ENCODE results near the gene LRRC3.

LRRC3 gene

GRCh38 chr21:44506279-44507255 lies 51.3 kb downstream of the LRRC3 start:
- no peak for DNase-seq (ENCODE audit: low read depth)
- no peak for TF ChIP-seq CTCF (IDR thresholded peaks at IDR 0.05; ENCODE audit: control insufficient read depth, extremely low read depth, insufficient read depth)
- H3K4me3 ChIP-seq (ENCODE audit: low read depth, low read length): no peak overlapping the region

GRCh38 chr21:44507673-44508425 lies 52.5 kb downstream of the LRRC3 start:
- no peak overlapping the region for H3K4me3 ChIP-seq (ENCODE audit: low read depth, low read length)
- no peak for DNase-seq (ENCODE audit: low read depth)
- TF ChIP-seq CTCF (IDR thresholded peaks at IDR 0.05; ENCODE audit: control insufficient read depth, extremely low read depth, insufficient read depth): no peak

- no peak for DNase-seq (ENCODE audit: low read depth)
- TF ChIP-seq CTCF (IDR thresholded peaks at IDR 0.05; ENCODE audit: control insufficient read depth, extremely low read depth, insufficient read depth): no peak
Observed at GRCh38 chr21:44508426-44508710, 53.1 kb downstream of the LRRC3 start.

GRCh38 chr21:44508711-44509445 lies 53.6 kb downstream of the LRRC3 start:
- no peak for TF ChIP-seq CTCF (IDR thresholded peaks at IDR 0.05; ENCODE audit: control insufficient read depth, extremely low read depth, insufficient read depth)
- H3K4me3 ChIP-seq (ENCODE audit: low read depth, low read length): no peak overlapping the region
- DNase-seq (ENCODE audit: low read depth): no peak

More at GRCh38 chr21:44508426-44508710, 53.1 kb downstream of the LRRC3 start:
- H3K4me3 ChIP-seq (ENCODE audit: low read depth, low read length): no peak overlapping the region

- H3K4me3 ChIP-seq (ENCODE audit: low read depth, low read length): no peak overlapping the region
- peak; percentile 94 for DNase-seq (ENCODE audit: low read depth)
- TF ChIP-seq CTCF (IDR thresholded peaks at IDR 0.05; ENCODE audit: control insufficient read depth, extremely low read depth, insufficient read depth): peak; percentile 89
Observed at GRCh38 chr21:44509539-44509938, 54.2 kb downstream of the LRRC3 start.

GRCh38 chr21:44510109-44510507 lies 54.8 kb downstream of the LRRC3 start:
- no peak for TF ChIP-seq CTCF (IDR thresholded peaks at IDR 0.05; ENCODE audit: control insufficient read depth, extremely low read depth, insufficient read depth)
- no peak overlapping the region for H3K4me3 ChIP-seq (ENCODE audit: low read depth, low read length)

More at GRCh38 chr21:44510109-44510507, 54.8 kb downstream of the LRRC3 start:
- DNase-seq (ENCODE audit: low read depth): no peak
